Loucy (cell line): Measurements from ENCODE around the gene C12orf57.

Source experiments
- H2AFZ ChIP-seq: fragments of 200-600 bp; sonication (generic); 2 replicates; pipeline ENCODE4 v1.6.0; 2016; ENCODE audit warnings: antibody characterized with exemption, mild to moderate bottlenecking, low read length, moderate library complexity
- H3F3A ChIP-seq: fragments of 200-600 bp; 2 replicates; pipeline ENCODE4 v1.6.0; 2016; ENCODE audit warnings: antibody characterized with exemption, low read depth, mild to moderate bottlenecking
- H3K27me3 ChIP-seq: fragments of 200-600 bp; sonication (generic); 2 replicates; pipeline ENCODE4 v1.6.1; 2014; ENCODE audit warnings: low read length, mild to moderate bottlenecking; ENCODE audit not compliant: insufficient read depth, poor library complexity, severe bottlenecking
- H3K36me3 ChIP-seq: fragments of 200-600 bp; sonication (generic); 2 replicates; pipeline ENCODE4 v1.6.1; 2016; ENCODE audit warnings: low read length; ENCODE audit not compliant: insufficient read depth
- H3K4me1 ChIP-seq: fragments of 200-600 bp; sonication (generic); 2 replicates; pipeline ENCODE4 v1.5.1; 2014; ENCODE audit warnings: low read length, mild to moderate bottlenecking; ENCODE audit not compliant: insufficient read depth, poor library complexity, severe bottlenecking
- H3K4me2 ChIP-seq: fragments of 200-600 bp; sonication (generic); 2 replicates; pipeline ENCODE4 v1.6.0; 2014; ENCODE audit warnings: antibody characterized with exemption, low read length, low read depth, mild to moderate bottlenecking; ENCODE audit not compliant: poor library complexity, severe bottlenecking
- H3K4me3 ChIP-seq: fragments of 200-600 bp; sonication (generic); 2 replicates; pipeline ENCODE4 v1.5.1; 2014; ENCODE audit warnings: low read length, mild to moderate bottlenecking, mixed read lengths; ENCODE audit not compliant: poor library complexity, severe bottlenecking
- H3K79me2 ChIP-seq: fragments of 200-600 bp; sonication (generic); 2 replicates; pipeline ENCODE4 v1.6.1; 2014; ENCODE audit warnings: low read length; ENCODE audit not compliant: insufficient read depth
- H3K9ac ChIP-seq: fragments of 200-600 bp; sonication (generic); 2 replicates; pipeline ENCODE4 v1.6.0; 2014; ENCODE audit warnings: mild to moderate bottlenecking, low read depth, low read length, moderate library complexity; ENCODE audit not compliant: poor library complexity, severe bottlenecking
- H3K9me2 ChIP-seq: fragments of 200-600 bp; sonication (generic); replicated peaks from 2 replicates; pipeline ENCODE4 v1.6.1; 2016; ENCODE audit warnings: low read depth, low read length, mixed read lengths
- H3K9me3 ChIP-seq: fragments of 200-600 bp; sonication (generic); 2 replicates; pipeline ENCODE4 v1.6.1; 2014; ENCODE audit warnings: mild to moderate bottlenecking, antibody characterized with exemption, low read length, low read depth; ENCODE audit not compliant: insufficient read depth
- H4K20me1 ChIP-seq: fragments of 200-600 bp; sonication (generic); 2 replicates; pipeline ENCODE4 v1.6.0; 2014; ENCODE audit warnings: antibody characterized with exemption, low read length, mild to moderate bottlenecking; ENCODE audit not compliant: insufficient read depth, poor library complexity, severe bottlenecking
- EZH2phosphoT487 ChIP-seq: fragments of 200-600 bp; IDR thresholded peaks from 2 replicates; pipeline ENCODE4 v1.6.1; 2018; ENCODE audit warnings: antibody characterized with exemption, mild to moderate bottlenecking, moderate library complexity, borderline replicate concordance
- TF ChIP-seq, protein P1 (sequence below): fragments of 200-600 bp; sonication (generic); conservative IDR thresholded peaks from 2 replicates; pipeline ENCODE4 v1.5.1; 2014; ENCODE audit warnings: mild to moderate bottlenecking, antibody characterized with exemption, low read length

The C12orf57 gene

DNA sequence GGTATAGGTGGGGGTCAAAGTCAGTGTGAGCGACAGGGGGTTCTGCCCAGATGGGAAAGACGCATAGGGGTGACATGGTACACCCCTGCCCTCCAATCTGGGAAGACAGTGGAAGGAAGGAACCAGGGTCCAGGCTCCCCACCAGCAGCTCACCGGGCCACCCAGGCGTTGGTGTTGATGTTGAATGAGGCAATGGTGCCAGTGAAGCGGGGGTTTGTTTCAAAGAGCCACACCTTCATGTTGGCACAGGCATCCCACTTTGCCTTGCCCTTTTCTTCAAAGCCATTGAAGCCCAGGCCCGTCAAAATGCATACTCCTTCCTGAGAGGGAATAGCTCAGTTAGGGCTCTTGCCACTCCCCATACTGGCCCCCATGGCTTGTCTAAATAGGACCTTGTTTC, 34.4 kb downstream of the C12orf57 start:
- no peaks in the 10 kb centered on the region for H3K4me1 ChIP-seq
- no peaks in the 10 kb centered on the region for H3K27me3 ChIP-seq
- H2AFZ ChIP-seq, result no peak overlapping the region
- no peaks in the 10 kb centered on the region for H3K9me3 ChIP-seq
- H3K36me3 ChIP-seq, result peaks cover 74% of the 10 kb centered on the region; the same call in 1 of the 2 replicates
- H4K20me1 ChIP-seq, result no peaks in the 10 kb centered on the region
- H3K79me2 ChIP-seq, result peaks cover 1% of the 10 kb centered on the region; the same call in 1 of the 2 replicates
- H3K9ac ChIP-seq, result no peak overlapping the region
- H3K4me3 ChIP-seq, result no peak overlapping the region
- TF ChIP-seq, protein P1, sequence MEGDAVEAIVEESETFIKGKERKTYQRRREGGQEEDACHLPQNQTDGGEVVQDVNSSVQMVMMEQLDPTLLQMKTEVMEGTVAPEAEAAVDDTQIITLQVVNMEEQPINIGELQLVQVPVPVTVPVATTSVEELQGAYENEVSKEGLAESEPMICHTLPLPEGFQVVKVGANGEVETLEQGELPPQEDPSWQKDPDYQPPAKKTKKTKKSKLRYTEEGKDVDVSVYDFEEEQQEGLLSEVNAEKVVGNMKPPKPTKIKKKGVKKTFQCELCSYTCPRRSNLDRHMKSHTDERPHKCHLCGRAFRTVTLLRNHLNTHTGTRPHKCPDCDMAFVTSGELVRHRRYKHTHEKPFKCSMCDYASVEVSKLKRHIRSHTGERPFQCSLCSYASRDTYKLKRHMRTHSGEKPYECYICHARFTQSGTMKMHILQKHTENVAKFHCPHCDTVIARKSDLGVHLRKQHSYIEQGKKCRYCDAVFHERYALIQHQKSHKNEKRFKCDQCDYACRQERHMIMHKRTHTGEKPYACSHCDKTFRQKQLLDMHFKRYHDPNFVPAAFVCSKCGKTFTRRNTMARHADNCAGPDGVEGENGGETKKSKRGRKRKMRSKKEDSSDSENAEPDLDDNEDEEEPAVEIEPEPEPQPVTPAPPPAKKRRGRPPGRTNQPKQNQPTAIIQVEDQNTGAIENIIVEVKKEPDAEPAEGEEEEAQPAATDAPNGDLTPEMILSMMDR, result no peak
- TF ChIP-seq EZH2phosphoT487, result no peak
- H3K9me2 ChIP-seq, result no peaks in the 10 kb centered on the region
- H3F3A ChIP-seq, result no peaks in the 10 kb centered on the region; the same call in 1 of the 2 replicates
- no peak overlapping the region for H3K4me2 ChIP-seq

DNA sequence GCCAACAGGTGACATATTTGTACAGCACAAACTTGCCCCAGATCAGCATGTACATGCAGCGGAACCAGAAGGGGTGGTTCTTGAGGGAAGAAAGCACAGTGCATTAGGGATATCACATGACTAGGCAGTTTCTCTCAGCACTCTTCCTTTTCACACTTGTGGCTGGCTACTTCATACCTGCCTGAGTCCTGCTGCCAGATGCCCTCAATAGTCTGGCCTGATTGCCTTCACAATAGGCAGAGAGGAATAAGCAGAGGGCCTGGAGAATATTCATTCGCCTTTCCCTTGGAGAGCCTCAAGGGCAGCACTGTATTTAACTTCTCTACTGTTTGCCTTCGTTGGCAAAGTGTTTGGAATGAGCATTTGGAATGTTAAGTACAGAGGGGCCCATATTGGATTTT, 34.8 kb downstream of the C12orf57 start:
- Histone ChIP-seq H3K4me1 (no peaks in the 10 kb centered on the region), H3K36me3 (peaks cover 74% of the 10 kb centered on the region; the same call in 1 of the 2 replicates), H3K79me2 (no peaks in the 10 kb centered on the region)

DNA sequence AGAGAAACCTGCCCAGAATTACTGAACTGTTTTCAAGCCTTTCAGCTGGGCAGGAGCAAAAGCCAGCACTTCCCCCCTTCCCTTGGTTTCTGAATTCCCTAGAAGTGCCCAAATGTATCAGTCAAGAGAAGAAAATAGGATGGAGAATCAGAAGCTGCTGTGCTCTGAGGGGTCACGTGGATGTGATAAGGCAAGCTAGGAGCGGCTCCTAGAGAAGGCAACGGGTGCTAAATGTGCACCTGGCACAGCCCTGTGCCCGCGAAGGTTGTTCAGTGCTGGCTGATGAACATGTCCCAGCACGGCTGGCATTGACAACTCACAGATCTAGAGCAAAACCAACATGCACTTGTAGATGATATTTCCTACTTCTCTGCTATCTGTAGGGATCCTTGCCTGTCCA, 35.2 kb downstream of the C12orf57 start:
- Histone ChIP-seq H3K9me2 (no peaks in the 10 kb centered on the region), H3K9ac (no peak overlapping the region), H3K4me1 (no peaks in the 10 kb centered on the region), H3F3A (no peaks in the 10 kb centered on the region; the same call in 1 of the 2 replicates), H3K4me2 (no peak overlapping the region), H2AFZ (no peak overlapping the region), H3K9me3 (no peaks in the 10 kb centered on the region), H3K36me3 (peaks cover 73% of the 10 kb centered on the region; the same call in 1 of the 2 replicates), H4K20me1 (no peaks in the 10 kb centered on the region), H3K27me3 (no peaks in the 10 kb centered on the region), H3K79me2 (no peaks in the 10 kb centered on the region), H3K4me3 (no peak overlapping the region)
- no peak for TF ChIP-seq EZH2phosphoT487
- TF ChIP-seq, protein P1, result no peak

More for the DNA sequence above, 34.8 kb downstream of the C12orf57 start:
- no peak overlapping the region for H3K4me2 ChIP-seq
- no peaks in the 10 kb centered on the region for H3K9me3 ChIP-seq
- TF ChIP-seq EZH2phosphoT487, result no peak
- TF ChIP-seq, protein P1, result no peak
- H3K9ac ChIP-seq, result no peak overlapping the region
- no peak overlapping the region for H2AFZ ChIP-seq
- H3K9me2 ChIP-seq, result no peaks in the 10 kb centered on the region
- H4K20me1 ChIP-seq, result no peaks in the 10 kb centered on the region
- H3K27me3 ChIP-seq, result no peaks in the 10 kb centered on the region
- H3K4me3 ChIP-seq, result no peak overlapping the region
- no peaks in the 10 kb centered on the region; the same call in 1 of the 2 replicates for H3F3A ChIP-seq
